A673 (cell line): ENCODE measurements around the gene SGTA. TPM values are rescaled to one million over a fixed set of nuclear protein-coding genes. Genes with fewer than 3 reads are reported as not detected.

ENCODE experiments used
- BruUV-seq: library from RNA; stranded (reverse); fragments of 400-500 nt; replicated peaks from 2 replicates; lab custom pipeline; 2021; lab: Mats Ljungman, UMichigan
- CTCF ChIA-PET: fragments of 300-600 bp; sonication (Branson Sonifier 250); formaldehyde crosslinking; loops from one replicate; lab custom pipeline; 2022; ENCODE audit warnings: antibody characterized with exemption; lab: Charles Lee
- POLR2A ChIA-PET: fragments of 300-600 bp; sonication (Branson Sonifier 250); formaldehyde crosslinking; loops from one replicate; lab custom pipeline; 2022; ENCODE audit warnings: antibody characterized with exemption; ENCODE audit not compliant: low non-redundant PET; lab: Charles Lee
- DNase-seq: peaks from one replicate; pipeline ENCODE4 v3.0.0-alpha.2; 2015; ENCODE audit warnings: low spot score
- H3K27ac ChIP-seq: fragments of 200-600 bp; sonication (generic); 2 replicates; pipeline ENCODE4 v1.5.1; 2016; ENCODE audit warnings: mixed run types, low read depth, mild to moderate bottlenecking, mixed read lengths, antibody characterized with exemption, low read length; ENCODE audit not compliant: poor library complexity, severe bottlenecking
- H3K27me3 ChIP-seq: fragments of 200-600 bp; sonication (generic); replicated peaks from 2 replicates; pipeline ENCODE4 v1.6.1; 2017; ENCODE audit warnings: mixed run types, low read depth, mild to moderate bottlenecking, mixed read lengths, antibody characterized with exemption, low read length; ENCODE audit not compliant: insufficient read depth, poor library complexity
- H3K36me3 ChIP-seq: fragments of 200-600 bp; sonication (generic); 2 replicates; pipeline ENCODE4 v1.6.1; 2016; ENCODE audit warnings: mixed run types, mild to moderate bottlenecking, mixed read lengths, antibody characterized with exemption, low read length; ENCODE audit not compliant: insufficient read depth, poor library complexity, severe bottlenecking
- H3K4me1 ChIP-seq: fragments of 200-600 bp; sonication (generic); 2 replicates; pipeline ENCODE4 v1.6.1; 2017; ENCODE audit warnings: mixed run types, mild to moderate bottlenecking, mixed read lengths, antibody characterized with exemption, low read length; ENCODE audit not compliant: insufficient read depth, poor library complexity, severe bottlenecking
- H3K4me3 ChIP-seq: fragments of 200-600 bp; sonication (generic); 2 replicates; pipeline ENCODE4 v1.5.1; 2016; ENCODE audit warnings: low read depth, mixed run types, mild to moderate bottlenecking, mixed read lengths, low read length; ENCODE audit not compliant: poor library complexity, severe bottlenecking
- H3K9me3 ChIP-seq: fragments of 200-600 bp; sonication (generic); 2 replicates; pipeline ENCODE4 v1.6.1; 2016; ENCODE audit warnings: mixed run types, low read depth, mild to moderate bottlenecking, mixed read lengths, antibody characterized with exemption, low read length; ENCODE audit not compliant: poor library complexity, severe bottlenecking
- EZH2 ChIP-seq: fragments of 200-600 bp; sonication (generic); IDR thresholded peaks from 2 replicates; pipeline ENCODE4 v1.6.1; 2017; ENCODE audit warnings: borderline replicate concordance, low read depth, mild to moderate bottlenecking, mixed read lengths, antibody characterized with exemption, low read length; ENCODE audit not compliant: poor library complexity, severe bottlenecking
- intact Hi-C: fragments of 100-400 bp; cut with micrococcal nuclease; formaldehyde crosslinking; loops from one replicate; pipeline ENCODE4 v1.10.0; 2022; ENCODE audit not compliant: unreplicated experiment
- total RNA-seq: library from RNA; stranded (reverse); gene quantifications from 2 replicates; pipeline ENCODE4 v1.2.3, GENCODE V29; 2021
- TF ChIP-seq, protein P1 (sequence below): fragments of 300-800, 200-600 bp; sonication (generic); conservative IDR thresholded peaks from 2 replicates; pipeline ENCODE4 v1.5.1; 2017; ENCODE audit warnings: low read depth, mild to moderate bottlenecking, antibody characterized with exemption, low read length, moderate library complexity, mixed read lengths

Gene SGTA
- total RNA-seq, 1 experiment from 2014 or later: 106 TPM

- Histone ChIP-seq H3K27ac (no peak overlapping the region), H3K27me3 (no peaks in the 10 kb centered on the region), H3K36me3 (peaks cover 10% of the 10 kb centered on the region), H3K4me1 (no peaks in the 10 kb centered on the region), H3K4me3 (no peak overlapping the region), H3K9me3 (no peaks in the 10 kb centered on the region)
- POLR2A ChIA-PET: no interaction called here
- TF ChIP-seq EZH2: no peak
- TF ChIP-seq, protein P1, sequence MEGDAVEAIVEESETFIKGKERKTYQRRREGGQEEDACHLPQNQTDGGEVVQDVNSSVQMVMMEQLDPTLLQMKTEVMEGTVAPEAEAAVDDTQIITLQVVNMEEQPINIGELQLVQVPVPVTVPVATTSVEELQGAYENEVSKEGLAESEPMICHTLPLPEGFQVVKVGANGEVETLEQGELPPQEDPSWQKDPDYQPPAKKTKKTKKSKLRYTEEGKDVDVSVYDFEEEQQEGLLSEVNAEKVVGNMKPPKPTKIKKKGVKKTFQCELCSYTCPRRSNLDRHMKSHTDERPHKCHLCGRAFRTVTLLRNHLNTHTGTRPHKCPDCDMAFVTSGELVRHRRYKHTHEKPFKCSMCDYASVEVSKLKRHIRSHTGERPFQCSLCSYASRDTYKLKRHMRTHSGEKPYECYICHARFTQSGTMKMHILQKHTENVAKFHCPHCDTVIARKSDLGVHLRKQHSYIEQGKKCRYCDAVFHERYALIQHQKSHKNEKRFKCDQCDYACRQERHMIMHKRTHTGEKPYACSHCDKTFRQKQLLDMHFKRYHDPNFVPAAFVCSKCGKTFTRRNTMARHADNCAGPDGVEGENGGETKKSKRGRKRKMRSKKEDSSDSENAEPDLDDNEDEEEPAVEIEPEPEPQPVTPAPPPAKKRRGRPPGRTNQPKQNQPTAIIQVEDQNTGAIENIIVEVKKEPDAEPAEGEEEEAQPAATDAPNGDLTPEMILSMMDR: no peak
- CTCF ChIA-PET: no interaction called here
- intact Hi-C loops: no loop called here
- no peak for DNase-seq
- BruUV-seq: no TSS peak
These were observed 11.0 kb downstream of the SGTA start for GRCh38 chr19:2771786-2772674.

- no peaks in the 10 kb centered on the region for H3K27me3 ChIP-seq
- POLR2A ChIA-PET: no interaction called here
- no TSS peak for BruUV-seq
- CTCF ChIA-PET: no interaction called here
- no peak overlapping the region for H3K4me3 ChIP-seq
- TF ChIP-seq EZH2: no peak
- TF ChIP-seq, protein P1: no peak
- H3K27ac ChIP-seq: no peak overlapping the region
- H3K36me3 ChIP-seq: peaks cover 15% of the 10 kb centered on the region
- intact Hi-C loops: no loop called here
- H3K4me1 ChIP-seq: no peaks in the 10 kb centered on the region
- H3K9me3 ChIP-seq: no peaks in the 10 kb centered on the region
- no peak for DNase-seq
These were observed 12.7 kb downstream of the SGTA start for GRCh38 chr19:2770055-2771013.

DNA sequence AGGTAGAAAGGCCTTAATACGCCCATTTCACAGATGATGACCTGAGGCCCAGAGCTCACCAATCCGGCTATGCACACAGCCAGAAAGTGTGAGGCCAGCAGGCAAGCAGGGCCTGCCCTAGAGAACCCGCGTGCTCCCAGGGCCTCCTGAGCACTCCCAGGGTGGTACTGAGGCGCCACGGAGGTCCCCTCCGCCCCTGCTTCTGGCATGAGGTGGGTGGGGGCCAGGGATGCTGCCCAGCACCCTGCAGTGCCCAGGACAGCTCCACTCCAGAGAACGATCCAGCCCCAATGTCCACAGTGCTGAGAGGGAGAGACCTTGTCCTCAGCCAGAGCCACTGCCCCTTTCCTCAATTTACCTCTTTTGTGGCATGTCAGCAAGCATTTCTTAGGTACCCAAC, 13.9 kb downstream of the SGTA start:
- DNase-seq: no peak
- no peak for TF ChIP-seq EZH2
- TF ChIP-seq, protein P1: no peak
- no peaks in the 10 kb centered on the region for H3K27me3 ChIP-seq
- no peaks in the 10 kb centered on the region for H3K4me1 ChIP-seq
- no peaks in the 10 kb centered on the region for H3K9me3 ChIP-seq
- POLR2A ChIA-PET: no interaction called here
- intact Hi-C loops: no loop called here
- H3K36me3 ChIP-seq: peaks cover 26% of the 10 kb centered on the region
- no TSS peak for BruUV-seq
- no peak overlapping the region for H3K27ac ChIP-seq
- no peak overlapping the region for H3K4me3 ChIP-seq
- CTCF ChIA-PET: no interaction called here
